NCI-H524 (cell line): ENCODE measurements around the gene MEX3A.
"Not testable (repeated sequence)": the region's sequence is repeated elsewhere in the genome, so short reads cannot be mapped to it uniquely, and the experiment has no call there.

Experiments
- DNase-seq, 2 experiments: peaks; one replicate each; lab custom pipeline; 2025; lab: John Stamatoyannopoulos, UW

MEX3A gene, protein sequence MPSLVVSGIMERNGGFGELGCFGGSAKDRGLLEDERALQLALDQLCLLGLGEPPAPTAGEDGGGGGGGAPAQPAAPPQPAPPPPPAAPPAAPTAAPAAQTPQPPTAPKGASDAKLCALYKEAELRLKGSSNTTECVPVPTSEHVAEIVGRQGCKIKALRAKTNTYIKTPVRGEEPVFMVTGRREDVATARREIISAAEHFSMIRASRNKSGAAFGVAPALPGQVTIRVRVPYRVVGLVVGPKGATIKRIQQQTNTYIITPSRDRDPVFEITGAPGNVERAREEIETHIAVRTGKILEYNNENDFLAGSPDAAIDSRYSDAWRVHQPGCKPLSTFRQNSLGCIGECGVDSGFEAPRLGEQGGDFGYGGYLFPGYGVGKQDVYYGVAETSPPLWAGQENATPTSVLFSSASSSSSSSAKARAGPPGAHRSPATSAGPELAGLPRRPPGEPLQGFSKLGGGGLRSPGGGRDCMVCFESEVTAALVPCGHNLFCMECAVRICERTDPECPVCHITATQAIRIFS

DNA sequence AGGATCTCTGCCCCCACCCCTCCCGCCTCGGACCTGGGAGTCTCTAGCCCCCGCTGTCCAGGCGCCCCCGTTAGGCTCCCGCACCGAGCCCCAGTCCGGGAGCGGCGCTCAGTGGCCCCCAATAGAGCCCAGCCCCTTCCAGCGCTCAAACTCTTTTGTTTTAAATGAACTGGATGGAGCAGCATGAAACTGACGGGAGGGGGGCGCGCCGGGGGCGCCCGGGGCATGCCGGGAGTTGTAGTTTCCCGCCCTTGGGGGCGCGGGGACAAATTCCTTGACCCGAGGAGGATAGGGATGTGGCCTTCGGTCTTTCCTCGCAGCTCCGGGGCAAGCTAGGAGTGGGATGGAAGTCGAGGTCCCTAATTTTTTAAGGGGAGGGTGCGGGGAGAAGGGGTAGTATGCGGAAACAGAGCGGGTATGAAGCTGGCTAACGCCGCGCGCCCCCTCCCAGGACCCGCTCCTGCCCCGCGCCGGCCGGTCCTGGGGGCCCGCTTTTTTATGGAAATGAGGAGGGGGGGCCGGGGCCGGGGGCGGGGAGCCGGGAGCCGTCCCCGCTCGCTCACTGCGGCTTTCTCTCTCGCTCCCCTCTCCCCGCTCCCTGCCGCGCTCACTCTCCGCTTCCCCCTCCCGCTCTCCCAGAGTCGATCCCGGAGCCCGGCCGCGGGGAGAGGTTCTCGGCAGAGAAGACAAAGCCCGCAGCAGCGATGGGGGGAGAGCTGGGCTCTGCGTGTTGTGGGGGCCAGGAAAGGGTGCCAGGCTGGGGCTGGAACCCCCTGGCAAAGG, at the start of gene MEX3A:
Gene MEX3A, minus strand, starts transcription at position 157 of the 783 bp plus-strand sequence. CDS start 467 bp downstream, outside the sequence.
- DNase-seq = peak; percentile 72 to 81

DNA sequence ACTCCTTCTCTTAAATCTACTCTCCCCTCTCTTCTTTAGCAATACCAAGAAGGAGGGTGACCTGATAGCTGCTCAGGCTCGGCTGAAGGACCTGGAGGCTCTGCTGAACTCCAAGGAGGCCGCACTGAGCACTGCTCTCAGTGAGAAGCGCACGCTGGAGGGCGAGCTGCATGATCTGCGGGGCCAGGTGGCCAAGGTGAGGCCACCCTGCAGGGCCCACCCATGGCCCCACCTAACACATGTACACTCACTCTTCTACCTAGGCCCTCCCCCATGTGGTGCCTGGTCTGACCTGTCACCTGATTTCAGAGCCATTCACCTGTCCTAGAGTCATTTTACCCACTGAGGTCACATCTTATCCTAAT, 48.3 kb upstream of the MEX3A start:
- DNase-seq = no peak

DNA sequence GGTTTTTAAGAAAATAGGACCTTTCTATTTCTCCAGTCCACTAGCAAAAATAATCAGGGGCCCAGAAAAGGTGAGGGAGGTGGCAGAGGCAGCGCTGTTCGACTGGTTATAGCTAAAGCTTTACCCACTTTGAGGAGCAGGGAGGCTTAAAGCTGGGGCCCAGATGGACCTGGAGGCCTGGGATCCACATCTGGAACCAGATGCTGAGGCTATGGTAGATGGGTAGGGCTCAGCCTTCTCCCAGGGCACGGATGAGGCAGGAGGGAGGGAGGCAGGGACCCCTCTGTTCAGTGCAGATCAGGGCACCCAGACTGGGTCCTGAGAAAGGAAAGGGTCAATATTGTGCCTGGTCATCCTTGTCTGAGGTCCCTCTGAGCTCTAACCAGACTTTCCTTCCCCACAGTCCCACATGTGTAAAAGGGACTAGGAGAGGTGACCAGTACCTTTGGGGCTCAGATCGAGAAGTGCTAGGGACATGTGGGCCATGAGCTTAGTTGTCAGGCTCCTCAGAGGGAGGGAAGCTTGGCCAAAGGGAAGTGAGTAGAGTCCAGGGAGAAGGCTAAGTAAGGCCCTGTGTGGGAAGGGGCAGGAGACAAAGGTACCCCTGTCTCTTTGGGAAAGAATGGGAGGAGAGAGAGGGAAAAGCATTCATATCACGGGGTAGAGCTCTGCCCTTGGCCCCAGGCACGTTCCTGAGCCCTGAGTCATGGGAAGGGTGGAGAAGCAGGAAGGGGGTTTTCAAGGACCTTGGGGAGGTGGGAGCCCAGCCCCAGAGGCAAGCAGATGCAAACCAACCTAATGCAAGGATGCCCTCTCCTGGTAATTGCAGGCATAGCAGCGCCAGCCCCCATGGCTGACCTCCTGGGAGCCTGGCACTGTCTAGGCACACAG, 47.7 kb upstream of the MEX3A start:
- peak; percentile 35 to 66 for DNase-seq

DNA sequence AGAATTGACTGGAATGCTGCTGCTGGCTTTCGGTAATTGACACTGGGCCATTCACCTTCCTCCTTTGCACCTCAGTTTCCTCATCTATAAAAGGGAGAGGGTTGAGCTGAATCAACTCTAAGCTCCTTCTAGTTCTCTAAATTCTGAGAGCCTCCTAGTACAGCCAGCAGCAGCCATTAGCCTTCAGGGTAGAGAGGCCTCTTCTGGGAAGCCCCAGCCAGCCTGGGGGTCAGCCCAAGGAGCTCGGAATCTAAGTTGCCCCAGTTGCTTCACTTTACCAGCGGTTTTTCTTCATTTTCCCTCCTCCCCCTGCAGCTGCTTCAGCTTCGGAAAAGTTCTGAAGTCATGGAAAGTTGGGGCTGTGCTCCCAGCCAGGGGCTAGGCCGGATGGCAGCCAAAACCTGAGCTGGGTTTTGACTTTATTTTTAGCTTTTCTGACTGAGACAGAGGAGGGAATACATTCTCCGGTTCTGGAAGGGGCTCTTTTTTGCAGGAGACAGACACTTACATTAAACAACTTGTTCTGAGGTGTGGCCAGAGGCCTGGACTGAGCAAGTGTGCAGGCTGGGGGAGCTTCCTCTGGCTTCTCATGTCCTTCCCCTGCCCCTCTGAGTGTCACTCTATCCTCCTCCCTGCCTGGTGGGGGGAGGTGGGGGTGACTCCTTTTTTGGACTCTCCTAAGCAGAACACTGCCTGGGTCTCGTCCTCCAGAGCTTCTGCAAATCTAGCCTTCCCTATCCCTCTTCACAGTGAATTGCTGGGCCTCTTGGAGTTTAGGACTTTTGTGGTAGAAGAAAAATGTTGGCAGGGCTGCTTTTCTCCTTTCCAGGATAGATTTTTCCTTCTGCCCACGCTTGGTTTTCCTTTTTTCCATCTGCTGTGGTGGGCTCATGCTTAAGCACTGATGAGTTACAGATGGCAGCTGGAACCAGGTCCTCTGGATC, 46.7 kb upstream of the MEX3A start:
- DNase-seq = no peak

DNA sequence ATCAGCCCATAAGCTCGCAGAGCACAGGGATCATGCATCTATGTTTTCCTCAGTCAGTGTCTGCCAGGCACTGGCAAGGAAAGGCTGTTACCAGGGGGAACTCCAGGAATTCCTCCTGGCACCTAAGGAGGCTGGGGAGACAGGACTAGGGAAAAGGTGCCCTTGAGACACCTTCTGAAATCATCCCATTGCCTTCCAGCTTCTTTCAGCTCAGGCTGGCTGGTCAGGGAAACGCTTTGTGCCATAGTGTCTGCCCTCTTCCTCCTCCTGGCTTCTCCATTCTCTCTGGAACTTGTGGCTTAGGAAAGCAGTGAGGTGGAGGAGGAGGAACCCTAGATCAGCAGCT, 46.0 kb upstream of the MEX3A start:
- no peak for DNase-seq

DNA sequence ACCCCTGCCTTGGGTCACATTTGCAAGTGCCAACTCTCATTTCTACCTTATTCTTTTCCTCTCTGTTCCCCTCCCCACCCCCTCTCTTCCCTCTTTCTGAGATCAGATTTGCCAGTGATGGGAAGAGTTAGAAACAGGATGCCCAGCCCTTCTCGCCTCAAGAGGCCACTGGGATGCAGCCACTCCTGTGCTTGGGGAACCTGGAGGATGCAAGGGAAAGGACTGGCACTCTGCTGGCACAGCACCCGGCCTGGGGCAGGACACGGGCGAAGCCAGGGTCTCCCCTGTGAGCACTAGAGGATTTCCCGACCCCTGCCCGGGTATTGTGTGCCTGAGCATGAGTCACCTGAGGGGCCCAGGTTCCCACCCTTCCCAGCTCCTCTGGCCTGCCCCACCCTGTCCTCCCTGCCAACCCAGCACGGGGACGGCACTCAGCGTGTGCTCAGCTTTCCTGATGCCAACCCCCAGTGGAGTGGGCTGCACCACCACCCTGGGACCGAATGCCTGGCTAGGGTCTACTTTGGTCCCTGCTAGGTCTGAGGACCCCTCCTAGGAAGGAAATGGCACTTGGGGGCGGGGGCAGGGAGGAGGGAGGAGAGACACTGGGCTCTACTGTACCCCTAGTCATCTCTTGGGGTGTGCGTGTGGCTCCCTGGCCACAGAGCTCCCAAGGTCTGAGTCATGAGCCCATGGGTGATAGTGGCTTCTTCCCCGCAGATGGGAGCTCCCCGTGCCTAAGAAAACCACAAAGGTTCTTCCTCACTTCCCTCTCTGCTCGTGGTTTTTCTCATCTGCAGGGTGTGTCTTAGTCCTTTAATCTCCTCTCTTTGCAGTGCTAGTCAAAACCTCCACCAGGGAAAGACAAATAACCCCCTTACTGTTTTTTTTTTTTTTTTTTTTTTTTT, 44.6 kb upstream of the MEX3A start:
- DNase-seq = no peak

DNA sequence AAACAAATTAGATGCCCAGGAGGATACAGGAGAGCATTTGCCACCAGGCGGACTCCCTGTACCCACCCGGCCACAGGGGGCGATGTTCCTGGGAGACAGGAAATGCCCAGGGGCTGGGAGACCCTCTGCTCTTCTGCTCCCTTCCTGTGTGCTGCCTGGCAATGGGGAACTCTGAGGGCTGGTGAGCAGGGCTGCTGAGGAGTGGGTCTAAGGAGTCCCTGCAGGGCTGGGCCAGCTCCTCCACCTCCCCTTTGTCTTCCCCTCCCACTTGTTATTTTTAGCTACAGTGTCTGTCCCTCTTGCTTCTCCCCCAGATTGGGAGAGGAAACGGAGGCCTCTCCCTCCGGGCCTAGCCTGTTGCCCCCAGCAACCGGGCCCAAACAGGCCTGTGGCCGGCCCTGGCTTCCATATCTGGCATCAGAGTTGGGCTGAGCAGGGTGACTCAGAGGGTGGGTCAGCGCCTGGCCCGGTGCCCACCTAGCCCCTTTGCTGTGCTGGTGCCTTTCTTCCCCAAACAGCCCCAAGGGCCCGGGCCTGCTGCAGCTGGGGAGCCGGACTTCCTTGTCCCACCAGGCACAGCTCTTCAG, 43.9 kb upstream of the MEX3A start:
- DNase-seq = no peak

DNA sequence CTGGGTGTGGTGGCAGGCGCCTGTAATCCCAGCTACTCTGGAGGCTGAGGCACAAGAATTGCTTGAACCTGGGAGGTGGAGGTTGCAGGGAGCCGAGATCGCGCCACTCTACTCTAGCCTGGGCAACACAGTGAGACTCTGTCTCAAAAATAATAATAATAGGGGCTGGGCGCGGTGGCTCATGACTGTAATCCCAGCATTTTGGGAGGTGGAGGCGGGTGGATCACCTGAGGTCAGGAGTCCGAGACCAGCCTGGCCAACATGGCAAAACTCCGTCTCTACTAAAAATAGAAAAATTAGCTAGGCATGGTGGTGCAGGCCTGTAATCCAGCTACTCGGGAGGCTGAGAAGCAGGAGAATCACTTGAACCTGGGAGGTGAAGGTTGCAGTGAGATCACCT, 43.3 kb upstream of the MEX3A start:
- DNase-seq = not testable (repeated sequence)

DNA sequence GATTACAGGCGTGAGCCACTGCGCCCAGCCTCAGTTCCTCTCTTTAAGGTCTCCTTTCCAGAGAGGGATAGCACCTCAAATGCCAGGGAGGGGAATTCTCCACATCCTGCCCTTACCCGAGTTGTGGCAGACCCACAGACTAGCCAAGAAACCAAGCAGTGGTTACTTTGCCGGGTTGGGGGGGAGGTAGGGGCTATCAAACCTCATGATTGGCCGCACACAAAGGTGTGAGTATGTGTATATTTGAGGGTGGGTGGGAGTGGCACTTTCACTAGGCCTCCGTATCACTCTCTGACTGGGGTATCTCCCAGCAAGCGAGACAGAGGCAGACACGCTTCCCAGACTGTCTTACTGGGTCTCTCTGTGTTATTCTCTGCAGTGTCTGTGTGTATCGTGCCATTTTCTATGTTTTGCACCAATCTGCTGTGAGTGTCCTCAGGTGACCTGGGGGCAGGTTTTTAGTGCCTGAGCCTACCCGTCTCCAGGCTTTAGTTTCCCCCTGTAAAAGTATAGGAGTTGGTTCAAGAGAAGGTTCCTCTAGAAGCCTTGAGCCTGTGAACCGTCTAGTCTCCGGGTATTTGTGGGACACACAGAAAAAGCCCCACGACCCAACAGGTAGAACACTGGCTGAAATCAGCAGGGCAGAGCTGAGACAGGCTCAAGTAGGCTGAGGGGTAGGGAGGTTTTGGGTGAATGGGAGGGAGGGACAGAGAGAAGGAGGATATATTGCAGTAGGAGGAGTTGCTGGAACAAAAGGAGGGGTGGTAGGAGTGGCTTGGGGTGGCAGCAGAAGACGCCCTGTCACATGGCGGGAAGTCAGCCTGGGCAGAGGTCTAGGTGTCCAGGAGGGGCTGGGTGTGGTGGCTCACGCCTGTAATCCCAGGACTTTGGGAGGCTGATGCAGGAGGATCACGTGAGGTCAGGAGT, 42.6 kb upstream of the MEX3A start:
- DNase-seq = no peak

DNA sequence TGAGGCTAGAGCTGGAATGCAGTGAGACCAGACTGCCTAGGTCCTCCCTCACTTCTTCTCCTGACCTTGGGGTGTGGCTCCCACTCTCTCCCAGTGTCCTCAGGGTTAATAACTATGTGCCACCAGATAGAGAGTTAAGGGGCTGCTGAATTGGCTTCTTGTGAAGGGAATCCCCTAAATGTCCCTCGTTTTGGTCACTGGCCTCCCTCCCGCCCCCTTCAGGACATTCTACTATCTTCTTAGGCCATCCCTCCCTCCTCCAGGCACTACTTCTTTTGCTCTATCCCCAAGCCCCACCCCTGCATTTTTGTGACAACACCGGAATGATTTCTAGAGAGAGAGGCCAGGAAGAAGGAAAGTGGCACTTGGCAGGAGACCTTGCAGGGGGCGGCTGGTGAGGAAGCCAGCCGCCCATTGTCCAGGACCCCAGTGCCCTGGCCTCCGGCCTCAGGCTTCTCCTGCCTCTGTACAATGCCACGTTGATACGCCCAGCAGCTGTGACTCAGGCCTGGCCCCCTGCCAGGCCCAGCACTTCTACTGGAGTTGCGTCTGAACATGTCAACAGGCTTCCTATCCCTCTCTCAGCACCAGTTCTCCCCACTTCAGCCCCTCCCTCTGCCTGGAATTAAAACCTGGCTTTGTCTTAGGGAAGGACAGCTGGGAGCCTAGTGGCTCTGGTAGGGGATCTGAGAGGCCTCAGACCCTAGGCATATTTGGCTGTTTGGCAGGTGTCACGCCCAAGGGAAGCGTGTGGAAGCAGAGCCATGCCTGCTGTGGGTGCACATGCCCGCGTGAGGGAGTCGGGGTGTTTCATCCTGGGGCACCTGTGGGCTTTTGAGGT, 41.3 kb upstream of the MEX3A start:
- DNase-seq = peak; percentile 98

DNA sequence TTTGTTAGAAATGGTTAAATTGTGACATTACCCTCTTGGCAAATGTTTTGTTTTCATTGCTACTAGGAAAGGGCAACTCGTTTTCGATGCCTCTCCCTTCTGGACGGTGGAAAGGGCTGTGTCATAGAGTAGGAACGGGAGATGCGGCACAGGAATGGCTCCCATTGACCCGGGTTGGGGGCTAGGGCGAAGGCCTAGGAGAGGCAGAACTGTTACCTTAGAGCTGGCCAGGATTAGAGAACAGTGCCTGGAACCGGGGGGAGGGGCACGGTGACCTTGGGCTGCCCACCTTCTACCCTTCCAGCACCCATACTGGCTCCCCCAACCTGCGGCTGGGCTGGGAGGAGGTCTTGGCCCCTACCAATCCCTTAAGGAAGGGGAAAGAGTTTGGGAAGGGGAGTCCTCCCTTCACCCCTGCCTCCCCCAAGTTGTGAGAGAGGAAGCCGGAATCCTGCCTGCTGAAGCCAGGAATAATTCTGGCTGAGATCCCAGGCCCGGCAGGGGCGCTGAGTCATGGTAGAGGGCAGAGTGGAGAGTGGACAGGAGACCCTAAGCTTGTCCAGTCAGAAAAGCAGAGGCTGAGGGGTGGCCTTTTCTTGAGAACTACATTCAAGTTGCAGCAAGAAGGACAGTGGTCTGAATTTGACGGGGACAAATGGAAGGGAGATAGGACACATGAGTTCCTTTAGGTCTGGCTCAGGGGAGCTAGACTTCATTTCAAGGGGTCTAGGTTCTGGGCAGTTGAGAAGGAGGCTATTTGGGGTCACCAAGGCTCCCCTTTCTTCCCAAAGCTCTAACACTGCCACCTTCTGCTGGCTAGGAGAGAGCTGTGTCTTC, 40.5 kb upstream of the MEX3A start:
- no peak for DNase-seq

DNA sequence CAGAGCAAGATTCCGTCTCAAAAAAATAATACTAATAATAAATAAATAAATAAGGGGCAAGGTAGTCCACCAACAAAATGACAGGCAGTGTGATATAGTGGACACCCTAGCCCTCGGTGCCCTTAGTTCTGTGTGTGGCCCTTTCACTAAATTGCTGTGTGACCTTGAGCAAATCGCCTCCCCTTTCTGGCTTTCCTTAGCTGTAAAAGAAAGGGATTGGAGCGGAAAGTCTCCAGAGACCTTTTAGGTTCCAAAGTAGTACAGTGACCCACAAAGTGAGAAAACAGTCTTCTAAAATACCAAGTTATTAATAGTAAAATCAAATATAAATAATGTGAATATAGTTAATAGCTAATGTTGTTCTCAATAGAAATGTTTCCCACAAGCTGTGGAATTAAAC, 39.8 kb upstream of the MEX3A start:
- no peak for DNase-seq

DNA sequence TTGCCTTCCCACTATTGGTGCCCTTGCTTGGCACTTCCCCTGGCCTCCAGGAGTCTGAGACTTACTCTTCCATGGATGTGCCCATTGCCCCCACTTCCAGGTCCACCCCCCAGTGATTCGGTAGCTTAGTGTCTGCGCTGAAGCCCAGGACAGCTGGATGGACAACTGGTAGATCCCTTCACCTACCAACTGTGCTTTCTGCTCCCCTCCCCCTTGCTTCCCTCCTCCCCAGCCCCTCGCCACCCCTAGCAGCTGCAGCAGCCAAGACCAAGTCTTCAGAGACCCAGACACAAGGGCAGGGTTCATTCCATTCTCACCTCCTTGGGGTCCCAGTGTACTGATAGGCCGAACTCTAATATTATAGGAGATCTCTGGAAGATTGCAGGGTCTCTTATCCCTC, 39.2 kb upstream of the MEX3A start:
- no peak for DNase-seq

DNA sequence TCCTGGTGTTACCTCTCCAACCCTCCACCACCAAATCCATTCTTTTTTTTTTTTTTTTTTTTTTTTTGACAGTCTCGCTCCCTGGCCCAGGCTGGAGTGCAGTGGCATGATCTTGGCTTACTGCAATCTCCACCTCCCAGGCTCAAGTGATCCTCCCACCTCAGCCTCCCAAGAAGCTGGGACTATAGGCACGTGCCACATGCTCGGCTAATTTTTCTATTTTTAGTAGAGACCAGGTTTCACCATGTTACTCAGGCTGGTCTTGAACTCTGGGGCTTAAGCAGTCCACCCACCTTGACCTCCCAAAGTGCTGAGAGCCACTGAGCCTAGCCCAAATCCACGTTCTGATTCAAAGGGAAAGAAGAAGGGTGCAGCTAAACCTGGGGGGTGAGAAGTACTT, 38.7 kb upstream of the MEX3A start:
- DNase-seq = not testable (repeated sequence)

DNA sequence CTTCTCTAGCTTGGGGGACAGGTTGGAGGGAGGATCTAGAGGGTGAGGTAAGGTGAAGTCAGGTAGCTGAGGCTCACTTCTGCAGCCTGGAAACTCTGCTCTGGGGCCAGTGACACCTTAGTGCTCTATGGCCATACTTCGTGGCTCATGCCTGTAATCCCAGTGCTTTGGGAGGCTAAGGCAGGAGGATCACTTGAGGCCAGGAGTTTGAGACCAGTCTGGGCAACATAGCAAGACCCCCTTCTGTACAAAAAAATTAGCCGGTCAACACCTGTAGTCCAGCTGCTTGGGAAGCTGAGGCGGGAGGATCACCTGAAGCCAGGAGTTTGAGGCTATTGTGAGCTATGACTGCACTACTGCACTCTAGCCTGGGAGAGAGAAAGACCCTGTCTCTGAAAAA, 38.1 kb upstream of the MEX3A start:
- no peak for DNase-seq

DNA sequence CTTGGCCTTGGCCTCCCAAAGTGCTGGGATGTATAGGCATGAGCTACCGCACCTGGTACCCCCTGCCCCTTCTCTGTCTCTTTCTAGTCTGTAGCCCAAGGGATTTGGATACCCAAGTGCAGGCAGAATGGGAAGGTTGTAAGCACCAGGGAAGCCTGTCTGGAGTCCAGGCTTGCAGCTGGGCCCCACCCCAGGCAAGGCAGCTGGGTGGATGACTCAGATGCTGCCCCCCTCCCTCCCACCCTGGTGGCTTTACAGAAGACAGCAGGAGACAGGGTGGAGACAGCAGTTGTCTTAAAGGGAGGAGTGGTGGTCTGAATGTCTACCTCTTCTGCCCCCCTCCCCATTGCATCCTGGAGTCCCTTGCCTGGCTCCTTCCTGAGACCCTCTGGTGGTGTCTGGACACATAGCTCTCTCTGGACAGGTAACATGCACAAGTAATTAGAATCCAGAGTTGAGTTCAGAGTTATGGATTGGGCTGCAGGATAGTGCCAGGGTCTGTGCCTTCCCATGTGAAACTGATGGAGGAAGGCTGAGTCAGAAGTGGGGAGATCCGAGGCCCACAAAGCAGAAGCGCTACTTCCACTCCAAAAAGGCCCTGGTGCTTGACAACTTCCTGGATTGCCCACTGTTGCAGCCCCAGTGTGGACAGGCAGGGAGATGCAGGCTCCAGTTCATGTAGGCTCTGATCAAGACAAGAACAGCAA, 37.4 kb upstream of the MEX3A start:
- peak in 1 of 2 experiments; percentile 13 for DNase-seq
